Body of pancreas (tissue), 4 donors: ENCODE measurements around the gene ALPL. TPM values are rescaled to one million over a fixed set of nuclear protein-coding genes. Genes with fewer than 3 reads are reported as not detected.

Experiments
- ATAC-seq: fragments of 150-250 bp; one replicate; pipeline ENCODE4 v1.9.1; 2016
- DNase-seq, 4 donors: peaks; one replicate each; pipeline ENCODE4 v3.0.0-alpha.2; 2019
- H3K27ac ChIP-seq, 4 donors: fragments of 200-600 bp; sonication (generic); 1 replicate in 3 of 4; 2 replicates in 1 of 4; pipeline versions ENCODE4 v1.5.1 to v1.6.1; 2016 to 2019; ENCODE audit warnings: mild to moderate bottlenecking in 1 of 4, mixed read lengths in 1 of 4, moderate library complexity in 1 of 4
- H3K27me3 ChIP-seq, 2 donors: fragments of 200-600 bp; sonication (generic); one replicate each; pipeline ENCODE4 v1.6.0; 2016; ENCODE audit warnings: mild to moderate bottlenecking in 1 of 2
- H3K36me3 ChIP-seq, 2 donors: fragments of 200-600 bp; sonication (generic); replicated peaks in 1 of 2; 2 replicates each; pipeline ENCODE4 v1.5.1; 2016; ENCODE audit warnings: low read depth in 2 of 2; ENCODE audit not compliant: insufficient read depth in 1 of 2
- H3K4me1 ChIP-seq: fragments of 200-600 bp; sonication (generic); one replicate; pipeline ENCODE4 v1.6.0; 2016
- H3K4me3 ChIP-seq, 2 donors: fragments of 200-600 bp; sonication (generic); 1 replicate in 1 of 2; 2 replicates in 1 of 2; pipeline ENCODE4 v1.5.1; 2016 to 2019
- H3K9me3 ChIP-seq, 3 donors: fragments of 200-600 bp; sonication (generic); 1 replicate in 2 of 3; 2 replicates in 1 of 3; pipeline ENCODE4 v1.5.1; 2016
- CTCF ChIP-seq, 7 experiments: fragments of 450-650 bp in 4 of 7; fragments of 200-600 bp in 3 of 7; sonication (generic) in 3 of 7; IDR thresholded peaks; one replicate each; pipeline ENCODE4 v1.5.1; 2016 to 2019; ENCODE audit warnings: antibody characterized with exemption in 7 of 7
- POLR2A ChIP-seq, 3 donors: fragments of 450-650 bp; IDR thresholded peaks; one replicate each; pipeline ENCODE4 v1.6.1; 2016; ENCODE audit warnings: antibody characterized with exemption in 3 of 3, mild to moderate bottlenecking in 2 of 3
- WGBS, 2 donors: methylation state at CpG; one replicate each; pipeline ENCODE4 v1.1.5; 2017; 5-methylcytosine and 5-hydroxymethylcytosine counted together
- intact Hi-C: fragments of 100-400 bp; cut with DNase I; formaldehyde crosslinking; loops from one replicate; pipeline ENCODE4 v1.15.1; 2023
- total RNA-seq, 2 donors: library from RNA; depleted of rRNA; stranded (reverse); fragments of >200 nt; gene quantifications; one replicate each; pipeline ENCODE4 v1.1.0, GENCODE V29; 2016

The ALPL gene
- total RNA-seq, 2 donors from 2014 or later, result 3.4 to 10.9 TPM

DNA sequence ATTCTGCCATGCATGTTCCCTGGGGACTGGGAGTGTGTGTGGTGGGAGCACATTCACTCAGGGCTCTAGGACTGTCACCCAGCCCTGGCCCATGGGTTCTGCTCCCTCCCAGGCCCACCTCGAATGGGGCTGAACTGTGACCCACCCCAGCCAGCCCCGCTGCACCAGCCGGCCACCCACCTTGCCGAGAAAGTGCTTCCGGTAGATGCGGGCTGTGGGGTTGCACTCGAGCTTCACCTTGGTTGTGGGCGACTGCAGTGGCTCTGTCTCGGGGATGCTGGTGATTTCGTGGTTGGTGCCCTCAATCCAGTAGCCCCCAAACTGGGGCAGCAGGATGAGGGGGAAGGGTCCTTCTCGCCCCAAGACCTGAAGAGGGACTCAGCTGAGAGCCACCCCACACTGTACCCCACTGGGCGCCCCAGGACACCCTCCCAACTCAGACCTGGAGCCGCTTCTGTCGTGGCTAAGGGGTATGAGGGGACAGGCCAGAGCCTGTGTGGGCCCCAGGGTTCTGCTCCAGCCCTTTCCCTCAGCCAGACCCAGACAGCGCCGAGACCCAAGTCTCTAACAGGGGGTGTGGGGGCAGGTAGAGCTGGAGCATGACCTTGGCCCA is 108.0 kb downstream of the ALPL start:
- TF ChIP-seq POLR2A (IDR thresholded peaks at IDR 0.05) (no peak), CTCF (IDR thresholded peaks at IDR 0.05) (no peak)
- WGBS, 2 donors, result 87 to 94% methylated on average over 9 to 16 of the region's 16 CpGs
- Histone ChIP-seq H3K4me1 (peaks cover 67% of the 10 kb centered on the region), H3K36me3 (peaks cover 0 to 15% of the 10 kb centered on the region in 2 donors), H3K27ac (peak overlapping the region; percentile 80 to 90 (median 83)), H3K4me3 (no peak overlapping the region), H3K27me3 (no peaks in the 10 kb centered on the region), H3K9me3 (no peaks in the 10 kb centered on the region)
- DNase-seq (no peak), ATAC-seq (no peak)
- intact Hi-C loops, result no loop called here

- intact Hi-C loops, result no loop called here
- Histone ChIP-seq H3K27me3 (no peaks in the 10 kb centered on the region), H3K4me3 (no peak overlapping the region), H3K27ac (peak overlapping the region; percentile 80 to 90 (median 83)), H3K4me1 (peaks cover 73% of the 10 kb centered on the region), H3K36me3 (peaks cover 0 to 9% of the 10 kb centered on the region in 2 donors), H3K9me3 (no peaks in the 10 kb centered on the region)
- WGBS, 2 donors, result 69 to 84% methylated on average over 5 to 7 of the region's 7 CpGs
- DNase-seq, result no peak
- TF ChIP-seq POLR2A (IDR thresholded peaks at IDR 0.05), result no peak
- no peak for TF ChIP-seq CTCF (IDR thresholded peaks at IDR 0.05)
- ATAC-seq, result no peak
These were observed 108.8 kb downstream of the ALPL start for GRCh38 chr1:21618059-21618458.

GRCh38 chr1:21618561-21619374 is 109.5 kb downstream of the ALPL start:
- WGBS, 2 donors, result 22% methylated on average over 19 to 22 of the region's 22 CpGs
- DNase-seq (peak; percentile 35 to 55 (median 52)), ATAC-seq (no peak)

DNA sequence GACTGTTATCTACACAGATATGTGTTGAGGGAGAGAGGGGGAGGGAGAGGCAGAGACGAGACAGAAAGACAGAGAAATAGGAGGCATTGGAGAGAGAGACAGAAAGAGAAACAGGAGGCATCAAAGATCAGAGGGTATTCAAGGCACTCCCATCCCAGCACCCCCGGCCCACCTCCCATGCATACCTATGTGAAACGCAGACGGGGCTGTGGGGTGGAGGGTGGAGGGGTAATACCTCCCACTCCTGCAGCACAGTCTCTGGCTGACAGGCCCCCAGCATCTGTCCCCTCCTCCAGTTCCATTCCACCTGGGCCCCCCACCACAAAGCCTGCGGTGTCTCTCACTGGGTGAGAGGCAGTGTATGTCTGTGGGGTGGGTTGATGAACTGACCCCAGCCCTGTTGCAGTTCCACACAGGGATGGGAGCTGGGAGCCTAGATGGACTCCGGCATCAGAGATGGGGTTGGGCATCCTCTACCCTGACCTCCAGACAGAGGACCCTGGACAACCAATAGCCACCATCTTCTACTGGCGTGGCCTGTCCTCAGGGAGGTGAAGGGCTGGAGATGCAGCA is 110.2 kb downstream of the ALPL start:
- H3K4me1 ChIP-seq, result peaks cover 86% of the 10 kb centered on the region
- TF ChIP-seq POLR2A (IDR thresholded peaks at IDR 0.05), result no peak
- intact Hi-C loops, result no loop called here
- DNase-seq (no peak), ATAC-seq (no peak)
- peaks cover 0 to 4% of the 10 kb centered on the region in 2 donors for H3K36me3 ChIP-seq
- WGBS, 2 donors, result 33 to 57% methylated on average over 5 to 7 of the region's 7 CpGs
- H3K27me3 ChIP-seq, result no peaks in the 10 kb centered on the region
- H3K9me3 ChIP-seq, result no peaks in the 10 kb centered on the region
- no peak overlapping the region for H3K4me3 ChIP-seq
- peak overlapping the region; percentile 68 to 85 (median 82) for H3K27ac ChIP-seq

More at GRCh38 chr1:21618561-21619374, 109.5 kb downstream of the ALPL start:
- H3K9me3 ChIP-seq, result no peaks in the 10 kb centered on the region
- intact Hi-C loops, result no loop called here
- H3K4me1 ChIP-seq, result peaks cover 80% of the 10 kb centered on the region
- peaks cover 0 to 4% of the 10 kb centered on the region in 2 donors for H3K36me3 ChIP-seq
- no peak overlapping the region for H3K4me3 ChIP-seq
- peak overlapping the region; percentile 80 to 90 (median 83) for H3K27ac ChIP-seq
- H3K27me3 ChIP-seq, result no peaks in the 10 kb centered on the region
- TF ChIP-seq POLR2A (IDR thresholded peaks at IDR 0.05), result no peak
- TF ChIP-seq CTCF (IDR thresholded peaks at IDR 0.05), result peak in 3 of 7 experiments; percentile 8 to 21 (median 8)

GRCh38 chr1:21620011-21620410 is 110.8 kb downstream of the ALPL start:
- intact Hi-C loops, result no loop called here
- H3K9me3 ChIP-seq, result no peaks in the 10 kb centered on the region
- 0 to 43% methylated on average over 1 to 12 of the region's 12 CpGs for WGBS, 2 donors
- H3K27ac ChIP-seq, result peak overlapping the region; percentile 68 to 85 (median 82)
- peaks cover 86% of the 10 kb centered on the region for H3K4me1 ChIP-seq
- ATAC-seq (no peak), DNase-seq (peak in 2 of 4 donors; percentile 40 to 49)
- H3K27me3 ChIP-seq, result no peaks in the 10 kb centered on the region
- H3K4me3 ChIP-seq, result peak overlapping the region; percentile 64 to 78
- TF ChIP-seq CTCF (IDR thresholded peaks at IDR 0.05) (no peak), POLR2A (IDR thresholded peaks at IDR 0.05) (no peak)
- peaks cover 0 to 4% of the 10 kb centered on the region in 2 donors for H3K36me3 ChIP-seq
